Lung (tissue), 12 donors: ENCODE measurements around the gene PIK3C3. TPM values are rescaled to one million over a fixed set of nuclear protein-coding genes. Genes with fewer than 3 reads are reported as not detected.

Experiments used
- ATAC-seq: fragments of 200-7000 bp; cut with Tn5 transposase; one replicate; pipeline ENCODE4 v1.9.1; 2020; ENCODE audit warnings: moderate number of reproducible peaks; ENCODE audit not compliant: insufficient read depth, low FRiP score
- DNase-seq, 3 donors: peaks; one replicate each; pipeline ENCODE4 v3.0.0-alpha.2; 2013 to 2017
- H3K27ac ChIP-seq, 2 donors: one replicate each; pipeline ENCODE4 v1.5.1; 2013; ENCODE audit warnings: mild to moderate bottlenecking in 2 of 2, moderate library complexity in 2 of 2, control low read depth in 1 of 2, inconsistent platforms in 1 of 2, low read depth in 1 of 2, low read length in 1 of 2
- H3K27me3 ChIP-seq, 3 donors: one replicate each; pipeline ENCODE4 v1.5.1; 2013; ENCODE audit warnings: low read length in 2 of 3; ENCODE audit not compliant: control insufficient read depth in 3 of 3, insufficient read depth in 3 of 3
- H3K36me3 ChIP-seq, 4 donors: one replicate each; pipeline ENCODE4 v1.5.1; 2013; ENCODE audit warnings: low read length in 4 of 4, mild to moderate bottlenecking in 1 of 4, moderate library complexity in 1 of 4; ENCODE audit not compliant: control insufficient read depth in 4 of 4, insufficient read depth in 4 of 4
- H3K4me1 ChIP-seq, 5 donors: one replicate each; pipeline ENCODE4 v1.5.1; 2013; ENCODE audit warnings: low read length in 5 of 5, mild to moderate bottlenecking in 2 of 5, moderate library complexity in 1 of 5; ENCODE audit not compliant: control insufficient read depth in 5 of 5, insufficient read depth in 5 of 5
- H3K4me3 ChIP-seq: one replicate; pipeline ENCODE4 v1.5.1; 2013; ENCODE audit warnings: mild to moderate bottlenecking, control low read depth, moderate library complexity
- H3K9ac ChIP-seq, 2 donors: one replicate each; pipeline ENCODE4 v1.5.1; 2013; ENCODE audit warnings: low read length in 2 of 2, control low read depth in 1 of 2; ENCODE audit not compliant: insufficient read depth in 1 of 2
- H3K9me3 ChIP-seq, 4 donors: one replicate each; pipeline ENCODE4 v1.5.1; 2013; ENCODE audit warnings: low read length in 3 of 4, mild to moderate bottlenecking in 1 of 4, moderate library complexity in 1 of 4; ENCODE audit not compliant: control insufficient read depth in 4 of 4, insufficient read depth in 3 of 4
- CTCF ChIP-seq: IDR thresholded peaks from 2 replicates; pipeline ENCODE4 v1.5.1; 2012; ENCODE audit warnings: mild to moderate bottlenecking; ENCODE audit errors: control extremely low read depth, extremely low read depth
- WGBS, 2 donors: extraction: QIAGEN DNeasy Blood & Tissue Kit; methylation state at CpG; one replicate each; pipeline ENCODE4 v1.1.7; 2013; 5-methylcytosine and 5-hydroxymethylcytosine counted together
- polyA plus RNA-seq, 2 donors: library from polyadenylated mRNA; stranded (reverse); fragments of 200-250 nt; gene quantifications; one replicate each; pipeline ENCODE4 v1.2.1, GENCODE V29; 2013
- total RNA-seq, 2 donors: library from RNA; depleted of rRNA in 1 of 2; stranded (reverse); fragments of >200 nt in 1 of 2; gene quantifications; one replicate each; pipeline ENCODE4 v1.2.1, GENCODE V29; 2014 to 2021
- donor health status: control.
- donor health status: control.
- donor health status: Bipolar disorder and iron deficiency.
- donor health status: healthy.
- donor health status: DM: yes; HTN: yes; CAD: no.

The PIK3C3 gene
- total and polyA plus RNA-seq, 4 donors: 18.9 to 64.2 (median 36.1) TPM

- no peak for TF ChIP-seq CTCF
- no peak overlapping the region for H3K9ac ChIP-seq
- no peaks in the 10 kb centered on the region for H3K27me3 ChIP-seq
- H3K4me1 ChIP-seq: no peaks in the 10 kb centered on the region
- H3K36me3 ChIP-seq: no peaks in the 10 kb centered on the region
- no peak for ATAC-seq
- WGBS, 2 donors: 43 to 74% methylated on average over 1 of the region's 1 CpG
- no peak overlapping the region for H3K4me3 ChIP-seq
- no peak overlapping the region for H3K27ac ChIP-seq
- H3K9me3 ChIP-seq: peaks cover 0 to 3% (median 0%) of the 10 kb centered on the region in 4 donors
- peak in 1 of 3 donors; percentile 4 for DNase-seq
Observed at GRCh38 chr18:42092848-42093247, 137.8 kb downstream of the PIK3C3 start.

- ATAC-seq: no peak
- TF ChIP-seq CTCF: no peak
Observed at GRCh38 chr18:42094875-42095274, 139.8 kb downstream of the PIK3C3 start.

GRCh38 chr18:42095732-42096377 lies 140.8 kb downstream of the PIK3C3 start:
- Histone ChIP-seq H3K27me3 (no peaks in the 10 kb centered on the region), H3K27ac (no peak overlapping the region), H3K9ac (no peak overlapping the region), H3K4me1 (no peaks in the 10 kb centered on the region), H3K36me3 (no peaks in the 10 kb centered on the region), H3K9me3 (no peaks in the 10 kb centered on the region), H3K4me3 (no peak overlapping the region)
- DNase-seq (no peak), ATAC-seq (no peak)
- no peak for TF ChIP-seq CTCF

More at GRCh38 chr18:42094875-42095274, 139.8 kb downstream of the PIK3C3 start:
- H3K27me3 ChIP-seq: no peaks in the 10 kb centered on the region
- DNase-seq: no peak
- no peak overlapping the region for H3K27ac ChIP-seq
- no peaks in the 10 kb centered on the region for H3K4me1 ChIP-seq
- H3K9me3 ChIP-seq: no peaks in the 10 kb centered on the region
- no peaks in the 10 kb centered on the region for H3K36me3 ChIP-seq
- H3K4me3 ChIP-seq: no peak overlapping the region
- H3K9ac ChIP-seq: no peak overlapping the region

- WGBS, 2 donors: 70 to 84% methylated on average over 1 of the region's 1 CpG
- TF ChIP-seq CTCF: no peak
- Histone ChIP-seq H3K4me1 (no peaks in the 10 kb centered on the region), H3K36me3 (no peaks in the 10 kb centered on the region), H3K9me3 (no peaks in the 10 kb centered on the region), H3K27ac (no peak overlapping the region), H3K27me3 (no peaks in the 10 kb centered on the region), H3K9ac (no peak overlapping the region), H3K4me3 (no peak overlapping the region)
- no peak for ATAC-seq
- DNase-seq: no peak
Observed at GRCh38 chr18:42100248-42100647, 145.2 kb downstream of the PIK3C3 start.
